Kidney epithelial cell (primary cell): ENCODE results near the gene C17orf58. TPM values are rescaled to one million over a fixed set of nuclear protein-coding genes. Genes with fewer than 3 reads are reported as not detected.
A peak's percentile ranks its signal among the peaks of the same experiment; 100 is the strongest.

Experiments
- DNase-seq: peaks from one replicate; pipeline ENCODE4 v3.0.0-alpha.2; 2010; ENCODE audit warnings: low read depth
- H3K27me3 ChIP-seq: 2 replicates; pipeline ENCODE4 v1.6.0; 2011; ENCODE audit warnings: low read length; ENCODE audit not compliant: control insufficient read depth, insufficient read depth
- H3K36me3 ChIP-seq: 2 replicates; pipeline ENCODE4 v1.5.1; 2011; ENCODE audit warnings: low read length; ENCODE audit not compliant: control insufficient read depth, insufficient read depth
- H3K4me3 ChIP-seq: 2 replicates; pipeline ENCODE4 v1.5.1; 2011; ENCODE audit warnings: low read depth, mild to moderate bottlenecking, control low read depth, low read length
- CTCF ChIP-seq: IDR thresholded peaks from 2 replicates; pipeline ENCODE4 v1.5.1; 2011; ENCODE audit warnings: mild to moderate bottlenecking, moderate library complexity, low read length, control low read depth, inconsistent platforms; ENCODE audit not compliant: insufficient read depth, poor library complexity, severe bottlenecking
- total RNA-seq: library from RNA; depleted of rRNA; stranded (reverse); fragments of >200 nt; gene quantifications from 2 replicates; pipeline ENCODE4 v1.2.3, GENCODE V29; 2015

The C17orf58 gene
- total RNA-seq, 1 donor from 2014 or later: 14.7 TPM

GRCh38 chr17:67995570-67996263 is 552 bp downstream of the C17orf58 start:
- DNase-seq: no peak
- H3K36me3 ChIP-seq: no peaks in the 10 kb centered on the region
- no peak for TF ChIP-seq CTCF
- peak overlapping the region; percentile 36 for H3K4me3 ChIP-seq
- H3K27me3 ChIP-seq: no peaks in the 10 kb centered on the region

GRCh38 chr17:67994817-67995569 is 1.3 kb downstream of the C17orf58 start:
- H3K4me3 ChIP-seq: peak overlapping the region; percentile 36
- no peaks in the 10 kb centered on the region for H3K36me3 ChIP-seq
- DNase-seq: no peak
- H3K27me3 ChIP-seq: no peaks in the 10 kb centered on the region
- TF ChIP-seq CTCF: no peak

- no peaks in the 10 kb centered on the region for H3K27me3 ChIP-seq
These were observed 2.3 kb downstream of the C17orf58 start for GRCh38 chr17:67993998-67994361.

GRCh38 chr17:67993153-67993997 is 2.9 kb downstream of the C17orf58 start:
- Histone ChIP-seq H3K27me3 (no peaks in the 10 kb centered on the region), H3K36me3 (no peaks in the 10 kb centered on the region), H3K4me3 (peak overlapping the region; percentile 80)
- DNase-seq: no peak
- TF ChIP-seq CTCF: no peak

More at GRCh38 chr17:67993998-67994361, 2.3 kb downstream of the C17orf58 start:
- Histone ChIP-seq H3K4me3 (peak overlapping the region; percentile 80), H3K36me3 (no peaks in the 10 kb centered on the region)
- no peak for DNase-seq
- no peak for TF ChIP-seq CTCF

GRCh38 chr17:67992548-67993152 is 3.6 kb downstream of the C17orf58 start:
- Histone ChIP-seq H3K27me3 (no peaks in the 10 kb centered on the region), H3K36me3 (no peaks in the 10 kb centered on the region), H3K4me3 (peak overlapping the region; percentile 53)
- no peak for DNase-seq
- no peak for TF ChIP-seq CTCF
